Gastrocnemius medialis (tissue), 4 donors: ENCODE data around the gene RBBP7. TPM values are rescaled to one million over a fixed set of nuclear protein-coding genes. Genes with fewer than 3 reads are reported as not detected.

Experiments used
- ATAC-seq, 2 donors: fragments of 150-250 bp; one replicate each; pipeline ENCODE4 v1.9.1; 2016
- DNase-seq, 2 donors: peaks; one replicate each; pipeline ENCODE4 v3.0.0-alpha.2; 2019
- H3K27ac ChIP-seq, 4 donors: fragments of 200-600 bp; sonication (generic); 1 replicate in 1 of 4; 2 replicates in 3 of 4; pipeline ENCODE4 v1.5.1; 2016 to 2018; ENCODE audit warnings: mild to moderate bottlenecking in 2 of 4, moderate library complexity in 1 of 4
- H3K27me3 ChIP-seq, 3 donors: fragments of 200-600 bp; sonication (generic) in 2 of 3; 1 replicate in 1 of 3; 2 replicates in 2 of 3; pipeline versions ENCODE4 v1.5.1 to v1.6.0; 2016 to 2019; ENCODE audit warnings: mild to moderate bottlenecking in 1 of 3, moderate library complexity in 1 of 3
- H3K36me3 ChIP-seq, 2 donors: fragments of 200-600 bp; sonication (generic) in 1 of 2; one replicate each; pipeline ENCODE4 v1.5.1; 2017 to 2018
- H3K4me1 ChIP-seq, 2 donors: fragments of 200-600 bp; sonication (generic) in 1 of 2; one replicate each; pipeline ENCODE4 v1.5.1; 2016 to 2017; ENCODE audit warnings: mild to moderate bottlenecking in 2 of 2
- H3K4me3 ChIP-seq, 4 donors: fragments of 200-600 bp; sonication (generic) in 3 of 4; 1 replicate in 1 of 4; 2 replicates in 3 of 4; pipeline ENCODE4 v1.5.1; 2016 to 2019; ENCODE audit warnings: mild to moderate bottlenecking in 2 of 4
- H3K9me3 ChIP-seq, 3 donors: fragments of 200-600 bp; sonication (generic) in 2 of 3; 1 replicate in 1 of 3; 2 replicates in 2 of 3; pipeline ENCODE4 v1.5.1; 2016 to 2019
- CTCF ChIP-seq, 5 experiments: fragments of 450-650 bp in 3 of 5; fragments of 200-600 bp in 2 of 5; sonication (generic) in 2 of 5; IDR thresholded peaks in 4 of 5; conservative IDR thresholded peaks in 1 of 5; 1 replicate in 4 of 5; 2 replicates in 1 of 5; pipeline ENCODE4 v1.5.1; 2016 to 2019; ENCODE audit warnings: antibody characterized with exemption in 5 of 5, mild to moderate bottlenecking in 3 of 5, moderate library complexity in 3 of 5
- POLR2A ChIP-seq, 2 donors: fragments of 450-650 bp; IDR thresholded peaks; one replicate each; pipeline ENCODE4 v1.6.1; 2017; ENCODE audit warnings: antibody characterized with exemption in 2 of 2, mild to moderate bottlenecking in 2 of 2, moderate library complexity in 2 of 2
- in situ Hi-C, 4 donors: fragments of 200-750 bp; cut with MboI; loops; one replicate each; pipeline versions ENCODE4 v1.15.0 to v1.8.0; 2017; ENCODE audit warnings: low sequenced_read_pairs in 4 of 4
- intact Hi-C: fragments of 100-400 bp; cut with DNase I; formaldehyde crosslinking; loops from one replicate; pipeline ENCODE4 v1.15.1; 2023; ENCODE audit warnings: low total_unique reads
- total RNA-seq, 4 donors: library from RNA; depleted of rRNA; stranded (reverse); fragments of >200 nt; gene quantifications; one replicate each; pipeline versions ENCODE4 v1.1.0 to v1.2.3, GENCODE V29; 2016

RBBP7 gene
- total RNA-seq, 4 donors from 2014 or later: 95.0 to 325 (median 151) TPM

- DNase-seq: peak in 1 of 2 donors; percentile 12
- in situ Hi-C loops (no loop called here), intact Hi-C loops (no loop called here)
- H3K4me3 ChIP-seq: no peak overlapping the region
- H3K27me3 ChIP-seq: peaks cover 0 to 4% (median 0%) of the 10 kb centered on the region in 3 donors
- H3K36me3 ChIP-seq: no peaks in the 10 kb centered on the region
- TF ChIP-seq POLR2A (IDR thresholded peaks at IDR 0.05) (no peak), CTCF (IDR thresholded peaks at IDR 0.05 in 4 of 5, conservative IDR thresholded peaks at IDR 0.05 in 1 of 5) (no peak)
- H3K9me3 ChIP-seq: no peaks in the 10 kb centered on the region
- H3K27ac ChIP-seq: no peak overlapping the region
- no peak for ATAC-seq
- H3K4me1 ChIP-seq: no peaks in the 10 kb centered on the region
Observed at GRCh38 chrX:16914058-16914457, 43.9 kb upstream of the RBBP7 start.

- no peak for DNase-seq
- in situ Hi-C loops: no loop called here
- Histone ChIP-seq H3K36me3 (no peaks in the 10 kb centered on the region), H3K4me1 (no peaks in the 10 kb centered on the region), H3K9me3 (no peaks in the 10 kb centered on the region), H3K27ac (no peak overlapping the region), H3K4me3 (no peak overlapping the region), H3K27me3 (peaks cover 0 to 7% (median 0%) of the 10 kb centered on the region in 3 donors)
- ATAC-seq: no peak
- intact Hi-C loops: no loop called here
- no peak for TF ChIP-seq CTCF (IDR thresholded peaks at IDR 0.05 in 4 of 5, conservative IDR thresholded peaks at IDR 0.05 in 1 of 5)
- no peak for TF ChIP-seq POLR2A (IDR thresholded peaks at IDR 0.05)
Observed at GRCh38 chrX:16910376-16910775, 40.2 kb upstream of the RBBP7 start.

- no peak for DNase-seq
- Histone ChIP-seq H3K27ac (no peak overlapping the region), H3K9me3 (no peaks in the 10 kb centered on the region), H3K36me3 (no peaks in the 10 kb centered on the region), H3K4me3 (no peak overlapping the region), H3K4me1 (no peaks in the 10 kb centered on the region), H3K27me3 (peaks cover 0 to 2% (median 0%) of the 10 kb centered on the region in 3 donors)
- intact Hi-C loops (no loop called here), in situ Hi-C loops (no loop called here)
- no peak for ATAC-seq
- TF ChIP-seq CTCF (IDR thresholded peaks at IDR 0.05 in 4 of 5, conservative IDR thresholded peaks at IDR 0.05 in 1 of 5) (no peak), POLR2A (IDR thresholded peaks at IDR 0.05) (no peak)
Observed at GRCh38 chrX:16903274-16904022, 33.3 kb upstream of the RBBP7 start.

GRCh38 chrX:16897445-16897844 is 27.3 kb upstream of the RBBP7 start:
- no peak for ATAC-seq
- H3K27ac ChIP-seq: no peak overlapping the region
- intact Hi-C loops: no loop called here
- in situ Hi-C loops: loop anchor here in 2 of 4 donors (25.0 kb wide), 2 partner anchors 140 to 185 kb away; partner anchors contain the start of genes CTPS2 (in 1 of the 2) and SYAP1 (in 1 of the 2)
- no peaks in the 10 kb centered on the region for H3K4me1 ChIP-seq
- H3K4me3 ChIP-seq: no peak overlapping the region
- no peaks in the 10 kb centered on the region for H3K36me3 ChIP-seq
- peaks cover 0 to 6% (median 4%) of the 10 kb centered on the region in 3 donors for H3K27me3 ChIP-seq
- no peak for TF ChIP-seq POLR2A (IDR thresholded peaks at IDR 0.05)
- TF ChIP-seq CTCF (IDR thresholded peaks at IDR 0.05 in 4 of 5, conservative IDR thresholded peaks at IDR 0.05 in 1 of 5): no peak
- H3K9me3 ChIP-seq: no peaks in the 10 kb centered on the region
- no peak for DNase-seq
